DMS153 (cell line): Measurements from ENCODE around the gene KIAA2012.

Source experiments
- DNase-seq: peaks from one replicate; lab custom pipeline; 2025; lab: John Stamatoyannopoulos, UW

Gene KIAA2012

GRCh38 chr2:202072737-202073401 lies at the start of gene KIAA2012:
TSS of gene KIAA2012 (plus strand) at chr2:202073255. CDS start at chr2:202073628, 373 bp downstream.
- DNase-seq, result peak; percentile 74

GRCh38 chr2:202023904-202024266 lies 49.2 kb upstream of the KIAA2012 start:
- DNase-seq, result no peak

- no peak for DNase-seq
Observed at GRCh38 chr2:202024871-202025270, 48.2 kb upstream of the KIAA2012 start.

GRCh38 chr2:202025816-202026215 lies 47.2 kb upstream of the KIAA2012 start:
- DNase-seq, result no peak

- DNase-seq, result no peak
Observed at GRCh38 chr2:202026507-202026906, 46.5 kb upstream of the KIAA2012 start.

GRCh38 chr2:202030691-202031090 lies 42.4 kb upstream of the KIAA2012 start:
- DNase-seq, result no peak

- no peak for DNase-seq
Observed at GRCh38 chr2:202031246-202031951, 41.7 kb upstream of the KIAA2012 start.

GRCh38 chr2:202032846-202033316 lies 40.2 kb upstream of the KIAA2012 start:
- no peak for DNase-seq

GRCh38 chr2:202033317-202034248 lies 39.5 kb upstream of the KIAA2012 start, which contains the start of gene FZD7:
TSS of gene FZD7 (plus strand) at chr2:202033855. CDS start at chr2:202034648, 793 bp downstream.
- peak; percentile 61 for DNase-seq

- no peak for DNase-seq
Observed at GRCh38 chr2:202034249-202035088, 38.6 kb upstream of the KIAA2012 start.

GRCh38 chr2:202035089-202035940 lies 37.7 kb upstream of the KIAA2012 start:
- no peak for DNase-seq

GRCh38 chr2:202035941-202036372 lies 37.1 kb upstream of the KIAA2012 start:
- no peak for DNase-seq

- no peak for DNase-seq
Observed at GRCh38 chr2:202036601-202037037, 36.4 kb upstream of the KIAA2012 start.

GRCh38 chr2:202037086-202037485 lies 36.0 kb upstream of the KIAA2012 start:
- no peak for DNase-seq

- no peak for DNase-seq
Observed at GRCh38 chr2:202038471-202039277, 34.4 kb upstream of the KIAA2012 start.

GRCh38 chr2:202039278-202040078 lies 33.6 kb upstream of the KIAA2012 start:
- DNase-seq, result no peak

GRCh38 chr2:202040079-202040844 lies 32.8 kb upstream of the KIAA2012 start:
- no peak for DNase-seq

- DNase-seq, result no peak
Observed at GRCh38 chr2:202042444-202042843, 30.6 kb upstream of the KIAA2012 start.
